Measurements from ENCODE around the gene RTN4RL1. TPM values are rescaled to one million over a fixed set of nuclear protein-coding genes. Genes with fewer than 3 reads are reported as not detected.

The RTN4RL1 gene
- total RNA-seq, 1 experiment from 2014 or later: 0.22 TPM

- Histone ChIP-seq H3K79me2 (ENCODE audit: insufficient read depth, low read length) (no peaks in the 10 kb centered on the region), H2BK5ac (ENCODE audit: insufficient read length, low read length) (no peak overlapping the region), H3K4ac (ENCODE audit: low read depth, low read length) (no peak overlapping the region), H3K4me2 (ENCODE audit: insufficient read depth, insufficient read length, low read length) (no peak overlapping the region), H3K9ac (ENCODE audit: extremely low read depth, insufficient read length, low read length) (no peak overlapping the region), H4K8ac (replicated peaks; ENCODE audit: insufficient read length, low read depth, low read length) (no peak overlapping the region), H2AFZ (ENCODE audit: low read length) (no peak overlapping the region), H2BK15ac (ENCODE audit: low read depth, low read length) (no peak overlapping the region), H4K5ac (ENCODE audit: insufficient read length, low read depth, low read length) (no peak overlapping the region), H3K18ac (ENCODE audit: insufficient read length, low read depth, low read length) (no peak overlapping the region), H3K4me1 (ENCODE audit: insufficient read depth, low read length) (no peaks in the 10 kb centered on the region), H2BK12ac (ENCODE audit: insufficient read length, low read depth, low read length) (no peak overlapping the region), H3K27ac (ENCODE audit: insufficient read length, low read depth, low read length) (no peak overlapping the region), H3K23ac (ENCODE audit: insufficient read length, low read depth, low read length) (no peak overlapping the region), H4K20me1 (ENCODE audit: control insufficient read depth, insufficient read depth, insufficient read length) (no peaks in the 10 kb centered on the region), H2BK20ac (ENCODE audit: low read depth, low read length, poor library complexity, severe bottlenecking) (no peak overlapping the region), H2AK5ac (ENCODE audit: insufficient read length, low read length) (no peak overlapping the region), H3K79me1 (ENCODE audit: insufficient read depth, low read depth, low read length, poor library complexity, severe bottlenecking) (no peaks in the 10 kb centered on the region), H3K14ac (ENCODE audit: insufficient read depth, low read length) (no peak overlapping the region), H2BK120ac (ENCODE audit: low read depth, low read length, poor library complexity, severe bottlenecking) (no peak overlapping the region), H3K27me3 (ENCODE audit: insufficient read depth, low read length) (peaks cover 57% of the 10 kb centered on the region), H3K23me2 (ENCODE audit: insufficient read length, low read depth, low read length, poor library complexity, severe bottlenecking) (peaks cover 23% of the 10 kb centered on the region), H4K91ac (ENCODE audit: insufficient read length, low read depth, low read length) (no peak overlapping the region), H3T11ph (ENCODE audit: low read length) (no peak overlapping the region), H3K56ac (ENCODE audit: insufficient read length, low read depth, low read length) (no peak overlapping the region), H3K9me3 (ENCODE audit: control insufficient read depth, low read depth, low read length) (no peaks in the 10 kb centered on the region)
- peaks cover 5 to 6% of the 10 kb centered on the region in 2 experiments; a peak in 4 of 5 replicates for H3K9me3 Mint-ChIP-seq
- no peak for TF ChIP-seq CTCF (conservative IDR thresholded peaks at IDR 0.05)
- no CpG with 5 or more reads among the region's 11 CpGs for WGBS (ENCODE audit: extremely low coverage, insufficient read length, low lambda C conversion rate)
- no peak overlapping the region for H3K27ac Mint-ChIP-seq
- peaks cover 67% of the 10 kb centered on the region for H3K27me3 Mint-ChIP-seq (ENCODE audit: low read depth)
- H3K36me3 Mint-ChIP-seq (ENCODE audit: insufficient read depth in 1 of 3, low read depth in 3 of 3): no peaks in the 10 kb centered on the region; a peak in 1 of 7 replicates
- H3K4me3 Mint-ChIP-seq: no peak overlapping the region; a peak in 1 of 5 replicates
- peaks cover 13 to 23% of the 10 kb centered on the region in 2 experiments for H3K4me1 Mint-ChIP-seq
- no peak for DNase-seq
Measured at GRCh38 chr17:2027528-2028233, 2.5 kb upstream of the RTN4RL1 start.

Measured in H9 (cell line).